Gastrocnemius medialis (tissue), 4 donors: ENCODE results near the gene TMEM174. TPM values are rescaled to one million over a fixed set of nuclear protein-coding genes. Genes with fewer than 3 reads are reported as not detected.

Source experiments
- ATAC-seq, 2 donors: fragments of 150-250 bp; one replicate each; pipeline ENCODE4 v1.9.1; 2016
- DNase-seq, 2 donors: peaks; one replicate each; pipeline ENCODE4 v3.0.0-alpha.2; 2019
- H3K27ac ChIP-seq, 4 donors: fragments of 200-600 bp; sonication (generic); 1 replicate in 1 of 4; 2 replicates in 3 of 4; pipeline ENCODE4 v1.5.1; 2016 to 2018; ENCODE audit warnings: mild to moderate bottlenecking in 2 of 4, moderate library complexity in 1 of 4
- H3K27me3 ChIP-seq, 3 donors: fragments of 200-600 bp; sonication (generic) in 2 of 3; 1 replicate in 1 of 3; 2 replicates in 2 of 3; pipeline versions ENCODE4 v1.5.1 to v1.6.0; 2016 to 2019; ENCODE audit warnings: mild to moderate bottlenecking in 1 of 3, moderate library complexity in 1 of 3
- H3K36me3 ChIP-seq, 2 donors: fragments of 200-600 bp; sonication (generic) in 1 of 2; one replicate each; pipeline ENCODE4 v1.5.1; 2017 to 2018
- H3K4me1 ChIP-seq, 2 donors: fragments of 200-600 bp; sonication (generic) in 1 of 2; one replicate each; pipeline ENCODE4 v1.5.1; 2016 to 2017; ENCODE audit warnings: mild to moderate bottlenecking in 2 of 2
- H3K4me3 ChIP-seq, 4 donors: fragments of 200-600 bp; sonication (generic) in 3 of 4; 1 replicate in 1 of 4; 2 replicates in 3 of 4; pipeline ENCODE4 v1.5.1; 2016 to 2019; ENCODE audit warnings: mild to moderate bottlenecking in 2 of 4
- H3K9me3 ChIP-seq, 3 donors: fragments of 200-600 bp; sonication (generic) in 2 of 3; 1 replicate in 1 of 3; 2 replicates in 2 of 3; pipeline ENCODE4 v1.5.1; 2016 to 2019
- CTCF ChIP-seq, 5 experiments: fragments of 450-650 bp in 3 of 5; fragments of 200-600 bp in 2 of 5; sonication (generic) in 2 of 5; IDR thresholded peaks in 4 of 5; conservative IDR thresholded peaks in 1 of 5; 1 replicate in 4 of 5; 2 replicates in 1 of 5; pipeline ENCODE4 v1.5.1; 2016 to 2019; ENCODE audit warnings: antibody characterized with exemption in 5 of 5, mild to moderate bottlenecking in 3 of 5, moderate library complexity in 3 of 5
- POLR2A ChIP-seq, 2 donors: fragments of 450-650 bp; IDR thresholded peaks; one replicate each; pipeline ENCODE4 v1.6.1; 2017; ENCODE audit warnings: antibody characterized with exemption in 2 of 2, mild to moderate bottlenecking in 2 of 2, moderate library complexity in 2 of 2
- in situ Hi-C, 4 donors: fragments of 200-750 bp; cut with MboI; loops; one replicate each; pipeline versions ENCODE4 v1.15.0 to v1.8.0; 2017; ENCODE audit warnings: low sequenced_read_pairs in 4 of 4
- intact Hi-C: fragments of 100-400 bp; cut with DNase I; formaldehyde crosslinking; loops from one replicate; pipeline ENCODE4 v1.15.1; 2023; ENCODE audit warnings: low total_unique reads
- total RNA-seq, 4 donors: library from RNA; depleted of rRNA; stranded (reverse); fragments of >200 nt; gene quantifications; one replicate each; pipeline versions ENCODE4 v1.1.0 to v1.2.3, GENCODE V29; 2016

TMEM174 gene
- total RNA-seq, 4 donors from 2014 or later = not detected

GRCh38 chr5:73151766-73152410 is 21.1 kb upstream of the TMEM174 start:
- H3K36me3 ChIP-seq = no peaks in the 10 kb centered on the region
- ATAC-seq = no peak
- intact Hi-C loops = no loop called here

GRCh38 chr5:73152411-73153388 is 20.3 kb upstream of the TMEM174 start:
- in situ Hi-C loops (no loop called here), intact Hi-C loops (no loop called here)
- Histone ChIP-seq H3K27ac (no peak overlapping the region), H3K4me1 (no peaks in the 10 kb centered on the region), H3K9me3 (no peaks in the 10 kb centered on the region), H3K4me3 (no peak overlapping the region), H3K36me3 (no peaks in the 10 kb centered on the region), H3K27me3 (no peaks in the 10 kb centered on the region)
- TF ChIP-seq POLR2A (IDR thresholded peaks at IDR 0.05) = no peak
- TF ChIP-seq CTCF (IDR thresholded peaks at IDR 0.05 in 4 of 5, conservative IDR thresholded peaks at IDR 0.05 in 1 of 5) = no peak
- DNase-seq (no peak), ATAC-seq (no peak)

More at GRCh38 chr5:73151766-73152410, 21.1 kb upstream of the TMEM174 start:
- no peak overlapping the region for H3K4me3 ChIP-seq
- DNase-seq = no peak
- no peaks in the 10 kb centered on the region for H3K4me1 ChIP-seq
- no peak overlapping the region for H3K27ac ChIP-seq
- in situ Hi-C loops = no loop called here
- no peaks in the 10 kb centered on the region for H3K9me3 ChIP-seq
- H3K27me3 ChIP-seq = no peaks in the 10 kb centered on the region
- no peak for TF ChIP-seq CTCF (IDR thresholded peaks at IDR 0.05 in 4 of 5, conservative IDR thresholded peaks at IDR 0.05 in 1 of 5)
- TF ChIP-seq POLR2A (IDR thresholded peaks at IDR 0.05) = no peak

- Histone ChIP-seq H3K27me3 (no peaks in the 10 kb centered on the region), H3K4me1 (no peaks in the 10 kb centered on the region), H3K27ac (no peak overlapping the region), H3K9me3 (no peaks in the 10 kb centered on the region), H3K4me3 (no peak overlapping the region), H3K36me3 (no peaks in the 10 kb centered on the region)
- ATAC-seq (no peak), DNase-seq (no peak)
- intact Hi-C loops = no loop called here
- in situ Hi-C loops = no loop called here
- TF ChIP-seq POLR2A (IDR thresholded peaks at IDR 0.05) = no peak
- TF ChIP-seq CTCF (IDR thresholded peaks at IDR 0.05 in 4 of 5, conservative IDR thresholded peaks at IDR 0.05 in 1 of 5) = no peak
Observed at GRCh38 chr5:73153513-73153912, 19.5 kb upstream of the TMEM174 start.

- TF ChIP-seq CTCF (IDR thresholded peaks at IDR 0.05 in 4 of 5, conservative IDR thresholded peaks at IDR 0.05 in 1 of 5) (no peak), POLR2A (IDR thresholded peaks at IDR 0.05) (no peak)
- Histone ChIP-seq H3K4me1 (no peaks in the 10 kb centered on the region), H3K27ac (no peak overlapping the region), H3K36me3 (no peaks in the 10 kb centered on the region), H3K9me3 (no peaks in the 10 kb centered on the region), H3K4me3 (no peak overlapping the region), H3K27me3 (no peaks in the 10 kb centered on the region)
- ATAC-seq (no peak), DNase-seq (no peak)
- in situ Hi-C loops = no loop called here
- intact Hi-C loops = no loop called here
Observed at GRCh38 chr5:73154208-73155006, 18.6 kb upstream of the TMEM174 start.
